GM06990 (cell line): ENCODE results near the gene CHPF2.

Experiments
- DNase-seq: peaks from one replicate; pipeline ENCODE4 v3.0.0-alpha.2; 2011; ENCODE audit not compliant: insufficient read length; ENCODE audit errors: extremely low read depth
- H3K27me3 ChIP-seq: replicated peaks from 2 replicates; pipeline ENCODE4 v1.6.0; 2011; ENCODE audit warnings: low read length; ENCODE audit not compliant: control insufficient read depth, insufficient read depth
- H3K36me3 ChIP-seq: 2 replicates; pipeline ENCODE4 v1.5.1; 2011; ENCODE audit warnings: low read length; ENCODE audit not compliant: control insufficient read depth, insufficient read depth
- H3K4me3 ChIP-seq: replicated peaks from 2 replicates; pipeline ENCODE4 v1.5.1; 2011; ENCODE audit warnings: low read depth, mild to moderate bottlenecking, control low read depth, low read length
- TF ChIP-seq, protein P1 (sequence below): IDR thresholded peaks from 2 replicates; pipeline ENCODE4 v1.5.1; 2011; ENCODE audit warnings: low read length, control low read depth, mild to moderate bottlenecking, inconsistent platforms; ENCODE audit not compliant: insufficient read depth, poor library complexity, severe bottlenecking

Gene CHPF2

DNA sequence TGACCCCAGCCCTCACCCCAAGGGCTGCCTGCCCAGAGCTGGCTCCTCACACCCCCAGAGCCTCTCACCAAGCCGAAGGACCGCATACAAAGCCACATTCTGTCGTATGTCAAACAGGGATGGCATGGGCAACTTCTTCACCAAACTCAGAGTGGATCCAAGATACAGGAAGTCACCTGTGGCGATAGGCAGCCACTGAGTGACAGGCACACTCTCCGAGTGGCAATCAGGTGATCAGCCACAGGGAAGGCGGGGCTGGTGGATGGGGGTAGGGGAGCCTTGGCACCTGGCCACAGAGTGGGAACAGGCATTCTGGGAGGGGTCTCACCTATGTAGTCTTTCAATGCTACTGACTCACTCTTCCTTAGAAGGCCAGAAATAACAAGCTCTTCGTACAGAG is 38.1 kb upstream of the CHPF2 start:
- no peak for DNase-seq
- peaks cover 4% of the 10 kb centered on the region; the same call in 1 of the 2 replicates for H3K27me3 ChIP-seq
- TF ChIP-seq, protein P1, sequence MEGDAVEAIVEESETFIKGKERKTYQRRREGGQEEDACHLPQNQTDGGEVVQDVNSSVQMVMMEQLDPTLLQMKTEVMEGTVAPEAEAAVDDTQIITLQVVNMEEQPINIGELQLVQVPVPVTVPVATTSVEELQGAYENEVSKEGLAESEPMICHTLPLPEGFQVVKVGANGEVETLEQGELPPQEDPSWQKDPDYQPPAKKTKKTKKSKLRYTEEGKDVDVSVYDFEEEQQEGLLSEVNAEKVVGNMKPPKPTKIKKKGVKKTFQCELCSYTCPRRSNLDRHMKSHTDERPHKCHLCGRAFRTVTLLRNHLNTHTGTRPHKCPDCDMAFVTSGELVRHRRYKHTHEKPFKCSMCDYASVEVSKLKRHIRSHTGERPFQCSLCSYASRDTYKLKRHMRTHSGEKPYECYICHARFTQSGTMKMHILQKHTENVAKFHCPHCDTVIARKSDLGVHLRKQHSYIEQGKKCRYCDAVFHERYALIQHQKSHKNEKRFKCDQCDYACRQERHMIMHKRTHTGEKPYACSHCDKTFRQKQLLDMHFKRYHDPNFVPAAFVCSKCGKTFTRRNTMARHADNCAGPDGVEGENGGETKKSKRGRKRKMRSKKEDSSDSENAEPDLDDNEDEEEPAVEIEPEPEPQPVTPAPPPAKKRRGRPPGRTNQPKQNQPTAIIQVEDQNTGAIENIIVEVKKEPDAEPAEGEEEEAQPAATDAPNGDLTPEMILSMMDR: no peak

DNA sequence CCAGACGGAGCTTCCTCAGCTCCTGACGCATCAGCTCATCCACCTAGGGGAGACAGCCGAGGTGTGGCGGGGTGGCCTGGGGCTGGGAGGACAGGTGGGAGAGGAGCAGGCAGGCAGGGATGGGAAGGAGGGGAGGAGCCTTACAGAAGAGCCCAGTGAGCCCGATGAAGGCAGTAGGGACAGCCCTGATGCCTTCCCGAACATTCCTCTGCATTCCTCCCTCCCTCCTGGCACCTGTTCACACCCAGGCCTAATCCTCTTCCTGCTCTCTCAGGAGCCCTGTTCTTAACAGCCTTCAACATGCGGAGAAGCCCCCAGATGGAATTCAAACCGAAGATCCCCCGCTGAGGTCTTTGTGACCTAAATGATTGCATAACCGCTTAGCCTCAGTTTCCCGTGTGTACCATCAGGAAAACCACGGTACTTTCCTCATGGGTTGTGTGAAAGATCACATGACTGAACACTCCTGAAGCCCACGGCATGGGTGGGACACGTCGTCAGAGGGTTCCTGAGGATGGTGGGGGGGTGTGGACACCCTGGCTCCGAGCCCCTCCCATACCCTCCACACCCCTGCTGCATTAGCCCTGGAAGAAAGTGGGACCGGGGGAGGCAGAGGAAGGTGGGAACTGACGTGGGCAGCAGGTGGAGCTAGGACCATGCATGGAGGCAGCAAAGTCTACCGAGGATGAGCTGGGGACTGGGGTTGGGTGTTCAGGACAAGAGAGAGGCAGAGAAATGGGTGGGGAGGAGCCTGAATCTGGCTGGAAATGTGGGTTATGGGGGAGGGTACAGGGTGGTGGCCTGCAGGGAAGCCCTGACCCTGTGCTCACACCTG is 36.5 kb upstream of the CHPF2 start:
- no peak for DNase-seq
- H3K27me3 ChIP-seq: peaks cover 4% of the 10 kb centered on the region; the same call in 1 of the 2 replicates
- no peak overlapping the region for H3K4me3 ChIP-seq
- TF ChIP-seq, protein P1: no peak
- no peaks in the 10 kb centered on the region for H3K36me3 ChIP-seq

More for the DNA sequence above, 38.1 kb upstream of the CHPF2 start:
- Histone ChIP-seq H3K36me3 (no peaks in the 10 kb centered on the region), H3K4me3 (no peak overlapping the region)

DNA sequence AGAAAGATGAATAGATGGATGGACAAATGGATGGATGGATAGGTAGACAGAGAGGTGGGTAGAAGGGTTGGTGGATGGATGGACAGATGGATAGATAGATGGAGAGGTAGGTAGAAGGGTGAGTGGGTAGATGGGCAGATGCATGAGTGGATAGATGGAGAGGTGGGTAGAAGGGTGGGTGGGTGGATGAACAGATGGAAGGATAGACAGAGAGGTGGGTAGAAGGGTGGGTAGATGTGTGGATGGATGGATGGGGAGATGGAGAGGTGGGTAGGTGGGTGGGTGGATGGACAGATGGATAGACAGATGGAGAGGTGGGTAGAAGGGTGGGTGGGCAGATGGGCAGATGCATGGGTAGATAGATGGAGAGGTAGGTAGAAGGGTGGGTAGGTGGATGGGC is 34.4 kb upstream of the CHPF2 start:
- H3K4me3 ChIP-seq: no peak overlapping the region
- peaks cover 4% of the 10 kb centered on the region; the same call in 1 of the 2 replicates for H3K27me3 ChIP-seq
- no peak for DNase-seq
- no peaks in the 10 kb centered on the region for H3K36me3 ChIP-seq
- TF ChIP-seq, protein P1: no peak

DNA sequence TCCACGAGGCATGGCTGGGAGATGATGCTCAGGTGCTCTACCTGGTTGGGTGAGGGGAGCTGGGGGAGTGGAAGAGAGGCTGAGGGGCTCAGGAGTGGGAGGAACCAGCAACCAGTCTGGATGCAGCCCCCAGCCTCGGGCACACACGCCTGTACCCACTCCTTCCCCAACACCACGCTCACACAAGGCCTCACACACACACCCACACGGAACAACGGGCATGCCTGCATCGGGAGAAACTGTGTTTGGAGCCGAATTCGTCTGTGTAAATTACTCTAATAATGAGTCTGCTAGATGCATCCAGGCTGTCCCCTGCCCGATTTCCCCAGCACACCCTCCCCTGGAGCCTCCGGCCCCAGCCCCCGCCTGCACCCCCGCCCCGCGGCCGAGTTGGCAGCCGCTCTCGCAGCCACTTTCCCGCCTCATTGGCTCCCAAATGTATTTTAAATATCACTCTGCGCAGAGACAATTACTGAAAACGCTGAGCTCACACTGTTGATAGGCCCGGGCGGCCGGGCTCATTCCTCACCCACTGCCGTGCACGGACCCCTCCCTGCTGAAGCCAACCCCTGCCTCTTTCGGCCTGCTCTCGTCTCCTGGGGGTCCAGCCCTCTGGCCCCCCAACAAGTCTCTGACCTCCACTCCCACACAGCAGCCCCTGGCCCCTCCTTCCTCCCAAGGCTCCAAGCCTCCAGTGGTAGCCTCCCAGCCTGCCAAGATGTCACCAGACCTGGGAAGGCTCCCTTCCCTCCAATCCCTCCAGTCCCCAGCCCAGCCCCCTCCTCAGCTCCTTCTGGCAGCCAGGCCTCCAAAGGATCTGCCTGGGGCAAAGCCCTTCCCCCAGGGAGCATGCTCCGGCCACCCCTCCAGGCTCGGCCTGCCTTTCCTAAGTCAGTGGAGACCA is 33.1 kb upstream of the CHPF2 start:
- H3K27me3 ChIP-seq: peaks cover 4% of the 10 kb centered on the region; the same call in 1 of the 2 replicates
- no peak overlapping the region for H3K4me3 ChIP-seq
- H3K36me3 ChIP-seq: no peaks in the 10 kb centered on the region
- DNase-seq: no peak
- TF ChIP-seq, protein P1: no peak

DNA sequence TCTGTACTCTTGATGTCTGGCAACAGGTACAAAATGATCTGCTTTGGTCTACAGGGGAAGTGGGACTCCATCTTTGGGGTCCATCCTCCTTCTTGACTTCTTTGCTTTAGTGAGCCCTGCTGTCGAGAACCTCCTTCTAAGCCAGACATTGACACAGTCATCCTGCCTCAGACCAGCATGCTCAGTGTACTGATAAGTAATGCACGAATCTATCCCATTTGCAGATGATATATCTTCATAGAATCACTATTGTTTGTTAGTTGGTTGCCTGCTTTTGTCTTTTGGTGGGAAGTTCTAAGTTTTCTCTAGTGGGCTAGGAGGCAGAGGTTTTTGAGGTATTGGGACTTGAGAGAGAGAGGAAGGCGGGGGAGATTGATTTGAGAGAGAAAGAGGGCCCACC is 30.9 kb upstream of the CHPF2 start:
- Histone ChIP-seq H3K4me3 (no peak overlapping the region), H3K36me3 (no peaks in the 10 kb centered on the region), H3K27me3 (peaks cover 3% of the 10 kb centered on the region; the same call in 1 of the 2 replicates)
- TF ChIP-seq, protein P1: no peak
- no peak for DNase-seq
